ENCODE results near the gene KRTAP2-4. TPM values are rescaled to one million over a fixed set of nuclear protein-coding genes. Genes with fewer than 3 reads are reported as not detected.

KRTAP2-4 gene, protein sequence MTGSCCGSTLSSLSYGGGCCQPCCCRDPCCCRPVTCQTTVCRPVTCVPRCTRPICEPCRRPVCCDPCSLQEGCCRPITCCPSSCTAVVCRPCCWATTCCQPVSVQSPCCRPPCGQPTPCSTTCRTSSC
- total RNA-seq: not detected in 2 replicates

DNA sequence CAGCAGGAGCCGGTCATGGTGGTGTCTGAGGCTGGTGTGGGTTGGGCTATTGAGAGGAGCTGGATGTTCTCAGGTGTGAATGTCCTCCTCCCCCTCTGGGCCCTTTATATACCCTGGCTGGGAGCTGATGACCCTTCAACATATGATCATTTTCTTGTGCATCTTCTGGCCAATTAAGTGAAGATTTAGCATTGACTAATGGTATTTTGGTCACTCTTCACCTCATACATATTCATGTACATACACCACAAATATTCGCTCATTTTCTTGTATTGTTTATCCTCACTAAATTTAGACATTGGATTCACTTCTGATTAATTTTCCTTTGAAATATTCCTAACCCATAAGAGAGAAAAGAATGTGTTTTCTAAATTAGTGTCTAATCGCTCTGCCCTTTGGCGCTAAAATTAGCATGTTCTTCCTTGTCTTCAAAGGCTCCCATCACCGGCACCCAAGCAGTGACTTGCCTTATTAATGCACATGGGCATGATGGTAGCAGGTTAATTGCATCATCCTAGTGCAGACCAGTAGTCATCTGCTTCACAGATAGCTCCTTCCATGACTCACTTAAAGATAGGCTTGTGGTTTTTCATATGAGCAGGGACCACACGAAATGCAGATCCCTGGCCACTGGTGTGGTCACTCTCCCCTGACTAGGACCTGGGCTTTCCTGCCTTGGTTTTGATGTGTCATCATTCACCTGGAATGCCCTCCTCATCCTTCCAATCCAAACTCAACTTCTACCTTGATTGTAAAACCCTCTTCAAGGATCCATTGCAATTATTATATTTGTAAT is at the start of gene KRTAP2-4:
Gene KRTAP2-4, minus strand, starts transcription at position 51 of the 796 bp plus-strand sequence. Its CDS starts 34 bp downstream, at position 17.

DNA sequence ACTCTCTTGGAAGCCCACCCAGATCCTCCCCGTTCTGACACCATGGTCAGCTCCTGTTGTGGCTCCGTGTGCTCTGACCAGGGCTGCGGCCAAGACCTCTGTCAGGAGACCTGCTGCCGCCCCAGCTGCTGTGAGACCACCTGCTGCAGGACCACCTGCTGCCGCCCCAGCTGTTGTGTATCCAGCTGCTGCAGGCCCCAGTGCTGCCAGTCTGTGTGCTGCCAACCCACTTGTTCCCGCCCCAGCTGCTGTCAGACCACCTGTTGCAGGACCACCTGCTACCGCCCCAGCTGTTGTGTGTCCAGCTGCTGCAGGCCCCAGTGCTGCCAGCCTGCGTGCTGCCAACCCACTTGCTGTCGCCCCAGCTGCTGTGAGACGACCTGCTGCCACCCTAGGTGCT is 39.7 kb upstream of the KRTAP2-4 start, which contains the start of gene KRTAP4-9:
Gene KRTAP4-9, plus strand, starts transcription at position 43 of the 400 bp plus-strand sequence. Its CDS starts 0 bp downstream, at position 43.

DNA sequence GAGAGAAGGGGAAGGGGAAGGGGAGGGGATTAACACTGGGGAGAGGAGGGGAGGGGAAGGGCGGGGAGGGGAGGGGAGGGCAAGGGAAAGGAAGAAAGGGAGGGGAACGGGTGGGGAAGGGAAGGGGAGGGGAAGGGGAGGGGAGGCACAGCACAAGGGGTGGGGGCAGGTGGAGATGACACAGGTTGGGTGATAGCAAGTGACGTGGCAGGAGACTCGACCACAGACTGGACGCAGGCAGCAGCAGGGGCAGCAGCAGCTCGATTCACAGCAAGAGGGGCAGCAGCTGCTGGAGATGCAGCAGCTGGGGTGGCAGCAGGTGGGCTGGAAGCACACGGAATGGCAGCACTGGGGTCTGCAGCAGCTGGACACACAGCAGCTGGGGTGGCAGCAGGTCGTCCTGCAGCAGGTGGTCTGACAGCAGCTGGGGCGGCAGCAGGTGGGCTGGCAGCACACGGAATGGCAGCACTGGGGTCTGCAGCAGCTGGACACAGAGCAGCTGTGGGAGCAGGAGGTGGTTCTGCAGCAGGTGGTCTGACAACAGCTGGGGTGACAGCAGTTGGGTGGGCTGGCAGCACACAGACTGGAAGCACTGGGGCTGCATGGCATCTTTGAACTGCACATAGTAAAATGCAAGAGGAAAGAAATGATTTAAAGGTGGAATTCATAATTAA is 36.0 kb upstream of the KRTAP2-4 start, which contains the start of gene KRTAP4-16:
Gene KRTAP4-16, minus strand, starts transcription at position 624 of the 674 bp plus-strand sequence. Its CDS starts 0 bp downstream, at position 624.

DNA sequence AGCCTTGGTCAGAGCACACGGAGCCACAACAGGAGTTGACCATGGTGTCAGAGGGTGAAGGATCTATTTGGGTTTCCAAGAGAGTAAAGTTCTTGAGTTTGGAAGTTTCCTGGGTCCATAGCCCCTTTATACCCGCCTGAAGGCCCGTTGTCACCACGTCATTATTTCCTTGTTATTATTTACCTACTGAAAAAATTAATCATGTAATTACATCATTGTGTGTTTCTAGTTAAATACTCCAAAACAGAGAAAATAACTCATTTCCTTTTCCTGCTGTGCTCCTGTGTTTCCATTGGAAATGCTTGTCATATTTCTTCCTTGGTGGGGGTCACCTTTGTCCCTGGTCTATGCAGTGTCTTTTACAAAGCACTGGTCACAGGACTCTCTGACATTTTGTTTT is 32.4 kb upstream of the KRTAP2-4 start, which contains the start of gene KRTAP4-8:
Gene KRTAP4-8, minus strand, starts transcription at position 101 of the 400 bp plus-strand sequence. Its CDS starts 58 bp downstream, at position 43.

DNA sequence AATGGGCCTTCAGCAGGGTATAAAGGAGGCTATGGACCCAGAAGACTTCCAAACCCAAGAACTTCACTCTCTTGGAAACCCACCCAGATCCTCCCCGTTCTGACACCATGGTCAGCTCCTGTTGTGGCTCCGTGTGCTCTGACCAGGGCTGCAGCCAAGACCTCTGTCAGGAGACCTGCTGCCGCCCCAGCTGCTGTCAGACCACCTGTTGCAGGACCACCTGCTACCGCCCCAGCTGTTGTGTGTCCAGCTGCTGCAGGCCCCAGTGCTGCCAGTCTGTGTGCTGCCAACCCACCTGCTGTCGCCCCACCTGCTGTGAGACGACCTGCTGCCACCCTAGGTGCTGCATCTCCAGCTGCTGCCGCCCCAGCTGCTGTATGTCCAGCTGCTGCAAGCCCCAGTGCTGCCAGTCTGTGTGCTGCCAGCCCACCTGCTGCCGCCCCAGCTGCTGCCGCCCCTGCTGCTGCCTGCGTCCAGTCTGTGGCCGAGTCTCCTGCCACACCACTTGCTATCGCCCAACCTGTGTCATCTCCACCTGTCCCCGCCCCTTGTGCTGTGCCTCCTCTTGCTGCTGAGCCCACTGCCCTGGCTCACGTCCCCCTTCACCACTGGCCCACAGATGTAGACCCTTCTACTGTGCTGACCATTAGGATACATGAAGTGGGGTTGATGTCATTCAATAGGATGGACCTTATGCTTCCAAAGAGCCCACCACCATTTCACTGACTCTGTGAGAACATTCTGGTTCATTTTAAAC is 18.6 kb upstream of the KRTAP2-4 start, which contains the start of gene KRTAP4-7:
Gene KRTAP4-7, plus strand, starts transcription at position 51 of the 757 bp plus-strand sequence. Its CDS starts 57 bp downstream, at position 108.

DNA sequence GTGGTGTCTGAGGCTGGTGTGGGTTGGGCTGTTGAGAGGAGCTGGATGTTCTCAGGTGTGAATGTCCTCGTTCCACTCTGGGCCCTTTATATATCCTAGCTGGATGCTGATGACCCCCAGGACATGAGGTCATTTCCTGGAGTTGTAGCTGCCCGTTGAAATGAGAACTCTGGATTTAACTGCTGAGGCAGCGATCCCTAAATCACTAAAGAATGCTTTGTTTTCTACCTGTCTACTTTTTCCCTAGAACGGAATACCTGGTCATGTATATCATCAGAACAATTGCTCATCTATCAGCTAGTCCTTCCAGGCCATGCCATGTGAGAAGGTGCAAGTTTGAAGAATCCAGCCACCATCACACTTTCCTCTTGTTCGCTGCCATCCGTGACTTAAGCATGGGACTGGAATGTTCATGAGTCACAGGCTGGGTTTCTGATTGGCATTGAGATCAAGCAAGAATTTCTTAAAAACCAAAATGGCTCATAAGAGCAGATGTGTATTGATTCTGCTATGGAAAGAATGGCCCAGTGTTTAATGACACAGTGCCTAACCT is 5.6 kb downstream of the KRTAP2-4 start, which contains the start of gene KRTAP2-3:
Gene KRTAP2-3, minus strand, starts transcription at position 63 of the 553 bp plus-strand sequence. CDS start 64 bp downstream, outside the sequence.

DNA sequence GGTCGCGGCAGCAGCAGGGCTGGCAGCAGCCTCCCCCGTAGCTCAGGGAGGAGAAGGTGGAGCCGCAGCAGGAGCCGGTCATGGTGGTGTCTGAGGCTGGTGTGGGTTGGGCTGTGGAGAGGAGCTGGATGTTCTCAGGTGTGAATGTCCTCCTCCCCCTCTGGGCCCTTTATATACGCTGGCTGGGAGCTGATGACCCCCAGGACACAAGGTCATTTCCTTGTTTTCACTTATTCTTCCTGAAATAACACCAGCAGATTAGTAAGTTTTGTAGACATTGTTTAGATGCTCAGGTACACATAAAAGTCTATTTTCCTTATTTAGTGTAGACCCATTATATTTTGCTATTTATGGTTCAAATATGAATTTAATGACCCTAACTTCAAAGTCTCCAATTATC is 10.5 kb downstream of the KRTAP2-4 start, which contains the start of gene KRTAP2-2:
Gene KRTAP2-2, minus strand, starts transcription at position 101 of the 400 bp plus-strand sequence. Its CDS starts 19 bp downstream, at position 82.

DNA sequence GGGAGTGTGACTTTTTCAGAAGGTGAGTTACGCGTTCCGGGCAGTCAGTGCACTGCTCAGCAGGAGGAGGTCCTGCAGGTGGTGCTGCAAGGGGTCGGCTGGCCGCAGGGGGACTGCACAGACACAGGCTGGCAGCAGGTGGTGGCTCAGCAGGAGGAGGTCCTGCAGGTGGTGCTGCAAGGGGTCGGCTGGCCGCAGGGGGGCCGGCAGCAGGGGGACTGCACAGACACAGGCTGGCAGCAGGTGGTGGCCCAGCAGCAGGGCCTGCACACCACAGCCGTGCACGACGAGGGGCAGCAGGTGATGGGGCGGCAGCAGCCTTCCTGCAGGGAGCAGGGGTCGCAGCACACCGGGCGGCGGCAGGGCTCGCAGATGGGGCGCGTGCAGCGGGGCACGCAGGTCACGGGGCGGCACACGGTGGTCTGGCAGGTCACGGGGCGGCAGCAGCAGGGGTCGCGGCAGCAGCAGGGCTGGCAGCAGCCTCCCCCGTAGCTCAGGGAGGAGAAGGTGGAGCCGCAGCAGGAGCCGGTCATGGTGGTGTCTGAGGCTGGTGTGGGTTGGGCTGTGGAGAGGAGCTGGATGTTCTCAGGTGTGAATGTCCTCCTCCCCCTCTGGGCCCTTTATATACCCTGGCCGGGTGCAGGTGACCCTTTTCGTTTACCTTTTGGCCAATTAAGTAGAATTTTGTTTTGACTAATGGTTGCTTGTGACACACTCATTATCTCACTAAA is 18.8 kb downstream of the KRTAP2-4 start, which contains the start of gene KRTAP2-1:
Gene KRTAP2-1, minus strand, starts transcription at position 582 of the 731 bp plus-strand sequence. Its CDS starts 49 bp downstream, at position 533.

DNA sequence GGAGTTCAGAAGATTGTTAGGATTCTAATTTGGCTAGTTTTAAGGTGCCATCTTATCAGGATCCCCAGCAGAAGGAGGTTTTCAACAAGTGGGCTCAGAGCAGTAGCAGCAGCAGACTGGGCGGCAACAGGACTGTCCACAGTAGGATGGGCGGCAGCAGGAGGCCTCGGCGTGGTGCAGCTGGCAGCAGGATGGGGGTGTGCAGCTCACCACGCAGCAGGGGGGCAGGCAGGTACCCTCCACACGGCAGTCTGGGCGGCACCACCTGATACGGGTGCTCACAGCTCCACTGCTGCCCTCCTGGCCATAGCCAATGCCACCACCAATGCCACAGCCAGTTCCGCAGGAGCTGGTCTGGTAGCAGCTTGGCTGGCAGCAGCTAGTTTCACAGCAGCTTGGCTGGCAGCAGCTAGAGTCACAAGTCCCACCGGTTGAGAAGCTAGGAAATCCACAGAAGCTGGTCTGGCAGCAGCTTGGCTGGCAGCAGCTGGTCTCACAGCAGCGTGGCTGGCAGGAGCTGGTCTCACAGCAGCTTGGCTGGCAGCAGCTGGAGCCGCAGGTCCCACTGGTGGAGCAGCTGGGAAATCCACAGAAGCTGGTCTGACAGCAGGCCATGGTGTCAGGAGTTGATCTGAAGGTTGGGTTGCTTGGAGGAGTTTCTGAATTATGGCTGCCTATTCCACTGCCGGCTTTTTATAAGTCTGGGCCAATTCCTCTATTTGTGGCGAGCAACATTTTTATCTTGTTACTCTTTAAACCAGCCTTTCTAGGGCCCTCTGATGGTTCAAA is 24.7 kb downstream of the KRTAP2-4 start, which contains the start of gene KRTAP1-1:
Gene KRTAP1-1, minus strand, starts transcription at position 668 of the 789 bp plus-strand sequence. Its CDS starts 53 bp downstream, at position 615.

DNA sequence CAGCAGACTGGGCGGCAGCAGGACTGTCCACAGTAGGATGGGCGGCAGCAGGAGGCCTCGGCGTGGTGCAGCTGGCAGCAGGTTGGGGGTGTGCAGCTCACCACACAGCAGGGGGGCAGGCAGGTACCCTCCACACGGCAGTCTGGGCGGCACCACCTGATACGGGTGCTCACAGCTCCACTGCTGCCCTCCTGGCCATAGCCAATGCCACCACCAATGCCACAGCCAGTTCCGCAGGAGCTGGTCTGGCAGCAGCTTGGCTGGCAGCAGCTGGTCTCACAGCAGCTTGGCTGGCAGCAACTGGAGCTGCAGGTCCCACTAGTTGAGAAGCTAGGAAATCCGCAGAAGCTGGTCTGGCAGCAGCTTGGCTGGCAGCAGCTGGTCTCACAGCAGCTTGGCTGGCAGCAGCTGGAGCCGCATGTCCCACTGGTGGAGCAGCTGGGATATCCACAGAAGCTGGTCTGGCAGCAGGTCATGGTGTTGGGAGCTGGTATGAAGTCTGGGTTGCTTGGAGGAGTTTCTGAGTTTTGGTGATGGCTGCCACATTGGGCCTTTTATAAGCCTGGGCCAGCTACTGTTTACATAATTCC is 31.2 kb downstream of the KRTAP2-4 start, which contains the start of gene KRTAP1-3:
Gene KRTAP1-3, minus strand, starts transcription at position 529 of the 590 bp plus-strand sequence. Its CDS starts 53 bp downstream, at position 476.

DNA sequence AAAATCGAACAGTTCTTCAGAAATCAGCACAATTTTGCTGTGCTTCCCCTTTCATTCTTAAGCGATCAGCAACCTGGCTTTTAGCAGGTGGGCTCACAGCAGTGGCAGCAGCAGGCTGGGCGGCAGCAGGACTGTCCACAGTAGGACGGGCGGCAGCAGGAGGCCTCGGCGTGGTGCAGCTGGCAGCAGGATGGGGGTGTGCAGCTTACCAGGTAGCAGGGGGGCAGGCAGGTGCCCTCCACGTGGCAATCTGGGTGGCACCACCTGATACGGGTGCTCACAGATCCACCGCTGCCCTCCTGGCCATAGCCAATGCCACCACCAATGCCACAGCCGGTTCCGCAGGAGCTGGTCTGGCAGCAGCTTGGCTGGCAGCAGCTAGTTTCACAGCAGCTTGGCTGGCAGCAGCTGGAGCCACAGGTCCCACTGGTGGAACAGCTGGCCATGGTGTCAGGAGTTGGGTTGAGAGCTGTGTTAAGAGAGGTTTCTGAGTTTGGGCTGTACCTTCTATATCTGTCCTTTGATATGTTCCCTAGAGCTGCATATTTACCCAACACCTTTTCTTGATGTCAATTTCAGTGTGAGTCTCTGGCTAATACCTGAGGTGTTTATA is 35.9 kb downstream of the KRTAP2-4 start, which contains the start of gene KRTAP1-4:
Gene KRTAP1-4, minus strand, starts transcription at position 563 of the 613 bp plus-strand sequence. Its CDS starts 117 bp downstream, at position 446.

DNA sequence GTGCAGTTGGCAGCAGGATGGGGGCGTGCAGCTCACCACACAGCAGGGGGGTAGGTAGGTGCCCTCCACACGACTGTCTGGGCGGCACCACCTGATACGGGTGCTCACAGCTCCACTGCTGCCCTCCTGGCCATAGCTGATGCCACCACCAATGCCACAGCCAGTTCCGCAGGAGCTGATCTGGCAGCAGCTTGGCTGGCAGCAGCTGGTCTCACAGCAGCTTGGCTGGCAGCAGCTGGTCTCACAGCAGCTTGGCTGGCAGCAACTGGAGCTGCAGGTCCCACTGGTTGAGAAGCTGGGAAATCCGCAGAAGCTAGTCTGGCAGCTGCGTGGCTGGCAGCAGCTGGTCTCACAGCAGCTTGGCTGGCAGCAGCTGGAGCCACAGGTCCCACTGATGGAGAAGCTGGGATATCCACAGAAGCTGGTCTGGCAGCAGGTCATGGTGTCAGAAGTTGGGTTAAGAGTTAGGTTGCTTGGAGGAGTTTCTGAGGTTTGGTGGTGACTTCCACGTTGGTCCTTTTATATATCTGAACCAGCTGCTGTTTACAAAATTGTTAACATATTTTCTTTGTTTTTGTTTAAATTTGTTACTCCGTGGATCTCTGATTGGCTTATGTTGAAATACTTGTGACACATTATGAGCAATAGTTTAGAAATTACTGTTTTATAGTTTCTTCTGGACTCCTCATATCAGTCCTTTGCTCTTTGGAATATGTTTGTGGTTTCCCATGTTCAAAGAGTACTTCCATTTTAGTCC is 38.8 kb downstream of the KRTAP2-4 start, which contains the start of gene KRTAP1-5:
Gene KRTAP1-5, minus strand, starts transcription at position 494 of the 757 bp plus-strand sequence. Its CDS starts 53 bp downstream, at position 441.

Other genes starting within 250 kb of the KRTAP2-4 start
- 19.7 and 36.3 TPM in 2 replicates for gene KRT10, start 243.3 kb downstream of the KRTAP2-4 start, total RNA-seq
- gene KRT12, start 198.7 kb downstream of the KRTAP2-4 start, total RNA-seq: not detected in 2 replicates
- not detected in 2 replicates for gene KRT20, start 180.6 kb downstream of the KRTAP2-4 start, total RNA-seq
- not detected in 2 replicates for gene KRT23, start 128.2 kb downstream of the KRTAP2-4 start, total RNA-seq
- not detected in 2 replicates for gene KRT39, start 98.9 kb downstream of the KRTAP2-4 start, total RNA-seq
- not detected in 2 replicates for gene KRT40, start 81.6 kb downstream of the KRTAP2-4 start, total RNA-seq
- not detected in 2 replicates for gene KRTAP3-3, start 71.7 kb downstream of the KRTAP2-4 start, total RNA-seq
- gene KRTAP3-2, start 66.0 kb downstream of the KRTAP2-4 start, total RNA-seq: not detected in 2 replicates
- not detected in 2 replicates for gene KRTAP3-1, start 56.8 kb downstream of the KRTAP2-4 start, total RNA-seq
- gene KRTAP1-5, start 38.7 kb downstream of the KRTAP2-4 start, total RNA-seq: not detected in 2 replicates
- gene KRTAP1-4, start 35.7 kb downstream of the KRTAP2-4 start, total RNA-seq: not detected in 2 replicates
- not detected in 2 replicates for gene KRTAP1-3, start 31.0 kb downstream of the KRTAP2-4 start, total RNA-seq
- not detected in 2 replicates for gene KRTAP1-1, start 24.4 kb downstream of the KRTAP2-4 start, total RNA-seq
- gene KRTAP2-1, start 18.6 kb downstream of the KRTAP2-4 start, total RNA-seq: not detected in 2 replicates
- not detected in 2 replicates for gene KRTAP2-2, start 10.6 kb downstream of the KRTAP2-4 start, total RNA-seq
- gene KRTAP2-3, start 5.8 kb downstream of the KRTAP2-4 start, total RNA-seq: not detected in 2 replicates
- gene KRTAP4-7, start 18.3 kb upstream of the KRTAP2-4 start, total RNA-seq: not detected in 2 replicates
- gene KRTAP4-8, start 32.3 kb upstream of the KRTAP2-4 start, total RNA-seq: not detected in 2 replicates
- not detected in 2 replicates for gene KRTAP4-16, start 36.3 kb upstream of the KRTAP2-4 start, total RNA-seq
- not detected in 2 replicates for gene KRTAP4-9, start 39.5 kb upstream of the KRTAP2-4 start, total RNA-seq
- not detected in 2 replicates for gene KRTAP4-11, start 52.5 kb upstream of the KRTAP2-4 start, total RNA-seq
- gene KRTAP4-12, start 58.3 kb upstream of the KRTAP2-4 start, total RNA-seq: not detected in 2 replicates
- gene KRTAP4-6, start 74.7 kb upstream of the KRTAP2-4 start, total RNA-seq: not detected in 2 replicates
- gene KRTAP4-5, start 83.9 kb upstream of the KRTAP2-4 start, total RNA-seq: not detected in 2 replicates
- gene KRTAP4-4, start 94.9 kb upstream of the KRTAP2-4 start, total RNA-seq: not detected in 2 replicates
- gene KRTAP4-3, start 102.3 kb upstream of the KRTAP2-4 start, total RNA-seq: not detected in 2 replicates
- not detected in 2 replicates for gene KRTAP4-2, start 112.3 kb upstream of the KRTAP2-4 start, total RNA-seq
- gene KRTAP4-1, start 119.0 kb upstream of the KRTAP2-4 start, total RNA-seq: not detected in 2 replicates
- not detected in 2 replicates for gene KRTAP9-1, start 124.0 kb upstream of the KRTAP2-4 start, total RNA-seq
- not detected in 2 replicates for gene KRTAP9-2, start 160.8 kb upstream of the KRTAP2-4 start, total RNA-seq
- not detected in 2 replicates for gene KRTAP9-3, start 166.6 kb upstream of the KRTAP2-4 start, total RNA-seq
- not detected in 2 replicates for gene KRTAP9-8, start 172.1 kb upstream of the KRTAP2-4 start, total RNA-seq
- not detected in 2 replicates for gene KRTAP9-4, start 183.8 kb upstream of the KRTAP2-4 start, total RNA-seq
- not detected in 2 replicates for gene KRTAP9-9, start 189.5 kb upstream of the KRTAP2-4 start, total RNA-seq
- not detected in 2 replicates for gene KRTAP9-6, start 199.5 kb upstream of the KRTAP2-4 start, total RNA-seq
- not detected in 2 replicates for gene KRTAP9-7, start 209.8 kb upstream of the KRTAP2-4 start, total RNA-seq
- not detected in 2 replicates for gene KRTAP29-1, start 237.0 kb upstream of the KRTAP2-4 start, total RNA-seq
- gene KRTAP16-1, start 243.4 kb upstream of the KRTAP2-4 start, total RNA-seq: not detected in 2 replicates
- gene KRTAP17-1, start 249.8 kb upstream of the KRTAP2-4 start, total RNA-seq: not detected in 2 replicates

Measured in cardiac atrium fibroblast (primary cell).